ENCODE measurements around the gene ANKRD37. TPM values are rescaled to one million over a fixed set of nuclear protein-coding genes. Genes with fewer than 3 reads are reported as not detected.
"Not testable (repeated sequence)": the region's sequence is repeated elsewhere in the genome, so short reads cannot be mapped to it uniquely, and the experiment has no call there.

ANKRD37 gene
- total RNA-seq, 3 donors from 2014 or later (not counting 1 experiment from before 2014, with no cell fraction given), result 12.9 to 18.6 (median 13.1) TPM

GRCh38 chr4:185358514-185358913 is 38.1 kb upstream of the ANKRD37 start:
- Histone ChIP-seq H3K27me3 (ENCODE audit: control insufficient read depth, insufficient read depth, low read length) (no peaks in the 10 kb centered on the region), H3K36me3 (ENCODE audit: control insufficient read depth, insufficient read depth, low read length) (peaks cover 4% of the 10 kb centered on the region), H3K27ac (ENCODE audit: low read length) (no peak overlapping the region), H3K4me1 (ENCODE audit: control insufficient read depth, insufficient read depth, low read length) (no peaks in the 10 kb centered on the region), H3K9me3 (ENCODE audit: control insufficient read depth, insufficient read depth, low read length) (no peaks in the 10 kb centered on the region), H3K4me3 (ENCODE audit: low read length) (no peak overlapping the region)
- ATAC-seq, result no peak
- DNase-seq, result no peak
- Mint-ChIP-seq H3K4me1 (no peaks in the 10 kb centered on the region), H3K27me3 (ENCODE audit: low read depth in 2 of 2) (no peaks in the 10 kb centered on the region), H3K36me3 (no peaks in the 10 kb centered on the region), H3K4me3 (no peak overlapping the region), H3K27ac (no peak overlapping the region), H3K9me3 (no peaks in the 10 kb centered on the region)
- intact Hi-C loops (cut with micrococcal nuclease), result no loop called here
- no peak for TF ChIP-seq CTCF (IDR thresholded peaks at IDR 0.05)
- 73% methylated on average over 3 of the region's 4 CpGs for WGBS (ENCODE audit: insufficient coverage)

GRCh38 chr4:185358959-185359358 is 37.7 kb upstream of the ANKRD37 start:
- no peaks in the 10 kb centered on the region for H3K4me1 Mint-ChIP-seq
- H3K27me3 Mint-ChIP-seq (ENCODE audit: low read depth in 2 of 2), result no peaks in the 10 kb centered on the region
- H3K36me3 Mint-ChIP-seq, result no peaks in the 10 kb centered on the region
- Histone ChIP-seq H3K4me1 (ENCODE audit: control insufficient read depth, insufficient read depth, low read length) (no peaks in the 10 kb centered on the region), H3K36me3 (ENCODE audit: control insufficient read depth, insufficient read depth, low read length) (peaks cover 4% of the 10 kb centered on the region), H3K4me3 (ENCODE audit: low read length) (no peak overlapping the region), H3K27ac (ENCODE audit: low read length) (no peak overlapping the region), H3K27me3 (ENCODE audit: control insufficient read depth, insufficient read depth, low read length) (no peaks in the 10 kb centered on the region), H3K9me3 (ENCODE audit: control insufficient read depth, insufficient read depth, low read length) (no peaks in the 10 kb centered on the region)
- DNase-seq (no peak), ATAC-seq (no peak)
- intact Hi-C loops (cut with micrococcal nuclease), result no loop called here
- H3K27ac Mint-ChIP-seq, result no peak overlapping the region
- no peak for TF ChIP-seq CTCF (IDR thresholded peaks at IDR 0.05)
- WGBS (ENCODE audit: insufficient coverage), result 96% methylated on average over 4 of the region's 4 CpGs
- H3K4me3 Mint-ChIP-seq, result no peak overlapping the region
- no peaks in the 10 kb centered on the region for H3K9me3 Mint-ChIP-seq

- DNase-seq, result no peak
- no peaks in the 10 kb centered on the region for H3K4me1 ChIP-seq (ENCODE audit: control insufficient read depth, insufficient read depth, low read length)
- Mint-ChIP-seq H3K36me3 (no peaks in the 10 kb centered on the region), H3K27ac (no peak overlapping the region), H3K4me1 (no peaks in the 10 kb centered on the region), H3K4me3 (no peak overlapping the region), H3K9me3 (no peaks in the 10 kb centered on the region), H3K27me3 (ENCODE audit: low read depth in 2 of 2) (no peaks in the 10 kb centered on the region)
- WGBS (ENCODE audit: insufficient coverage), result 97% methylated on average over 7 of the region's 8 CpGs
- no peak overlapping the region for H3K4me3 ChIP-seq (ENCODE audit: low read length)
- no peaks in the 10 kb centered on the region for H3K27me3 ChIP-seq (ENCODE audit: control insufficient read depth, insufficient read depth, low read length)
- no peaks in the 10 kb centered on the region for H3K9me3 ChIP-seq (ENCODE audit: control insufficient read depth, insufficient read depth, low read length)
- intact Hi-C loops (cut with micrococcal nuclease), result no loop called here
- no peak for TF ChIP-seq CTCF (IDR thresholded peaks at IDR 0.05)
- peaks cover 2% of the 10 kb centered on the region for H3K36me3 ChIP-seq (ENCODE audit: control insufficient read depth, insufficient read depth, low read length)
- H3K27ac ChIP-seq (ENCODE audit: low read length), result no peak overlapping the region
- ATAC-seq, result no peak
These were observed 36.7 kb upstream of the ANKRD37 start for GRCh38 chr4:185359767-185360446.

GRCh38 chr4:185361872-185362271 is 34.8 kb upstream of the ANKRD37 start:
- DNase-seq, result no peak
- Mint-ChIP-seq H3K36me3 (no peaks in the 10 kb centered on the region), H3K4me3 (no peak overlapping the region), H3K9me3 (no peaks in the 10 kb centered on the region), H3K4me1 (no peaks in the 10 kb centered on the region), H3K27me3 (ENCODE audit: low read depth in 2 of 2) (no peaks in the 10 kb centered on the region), H3K27ac (no peak overlapping the region)
- no peak overlapping the region for H3K27ac ChIP-seq (ENCODE audit: low read length)
- TF ChIP-seq CTCF (IDR thresholded peaks at IDR 0.05), result no peak
- no peaks in the 10 kb centered on the region for H3K27me3 ChIP-seq (ENCODE audit: control insufficient read depth, insufficient read depth, low read length)
- no peaks in the 10 kb centered on the region for H3K4me1 ChIP-seq (ENCODE audit: control insufficient read depth, insufficient read depth, low read length)
- WGBS (ENCODE audit: insufficient coverage), result 92% methylated on average over 3 of the region's 3 CpGs
- H3K9me3 ChIP-seq (ENCODE audit: control insufficient read depth, insufficient read depth, low read length), result no peaks in the 10 kb centered on the region
- peaks cover 2% of the 10 kb centered on the region for H3K36me3 ChIP-seq (ENCODE audit: control insufficient read depth, insufficient read depth, low read length)
- intact Hi-C loops (cut with micrococcal nuclease), result no loop called here
- no peak overlapping the region for H3K4me3 ChIP-seq (ENCODE audit: low read length)
- ATAC-seq, result no peak

- ATAC-seq; H3K4me3 Mint-ChIP-seq; H3K27ac Mint-ChIP-seq; H3K36me3 Mint-ChIP-seq; H3K27me3 ChIP-seq (ENCODE audit: control insufficient read depth, insufficient read depth, low read length); H3K4me1 ChIP-seq (ENCODE audit: control insufficient read depth, insufficient read depth, low read length); H3K4me1 Mint-ChIP-seq; H3K27ac ChIP-seq (ENCODE audit: low read length); H3K27me3 Mint-ChIP-seq (ENCODE audit: low read depth in 2 of 2); DNase-seq; H3K9me3 Mint-ChIP-seq; intact Hi-C loops (cut with micrococcal nuclease); H3K9me3 ChIP-seq (ENCODE audit: control insufficient read depth, insufficient read depth, low read length); H3K4me3 ChIP-seq (ENCODE audit: low read length); H3K36me3 ChIP-seq (ENCODE audit: control insufficient read depth, insufficient read depth, low read length): not testable (repeated sequence)
- WGBS (ENCODE audit: insufficient coverage), result 100% methylated on average over 6 of the region's 6 CpGs
These were observed 34.1 kb upstream of the ANKRD37 start for GRCh38 chr4:185362570-185362969.

Data from natural killer cell (primary cell).